ENCODE measurements around the gene RGS11.
"Not testable (repeated sequence)": the region's sequence is repeated elsewhere in the genome, so short reads cannot be mapped to it uniquely, and the experiment has no call there.

The RGS11 gene

DNA sequence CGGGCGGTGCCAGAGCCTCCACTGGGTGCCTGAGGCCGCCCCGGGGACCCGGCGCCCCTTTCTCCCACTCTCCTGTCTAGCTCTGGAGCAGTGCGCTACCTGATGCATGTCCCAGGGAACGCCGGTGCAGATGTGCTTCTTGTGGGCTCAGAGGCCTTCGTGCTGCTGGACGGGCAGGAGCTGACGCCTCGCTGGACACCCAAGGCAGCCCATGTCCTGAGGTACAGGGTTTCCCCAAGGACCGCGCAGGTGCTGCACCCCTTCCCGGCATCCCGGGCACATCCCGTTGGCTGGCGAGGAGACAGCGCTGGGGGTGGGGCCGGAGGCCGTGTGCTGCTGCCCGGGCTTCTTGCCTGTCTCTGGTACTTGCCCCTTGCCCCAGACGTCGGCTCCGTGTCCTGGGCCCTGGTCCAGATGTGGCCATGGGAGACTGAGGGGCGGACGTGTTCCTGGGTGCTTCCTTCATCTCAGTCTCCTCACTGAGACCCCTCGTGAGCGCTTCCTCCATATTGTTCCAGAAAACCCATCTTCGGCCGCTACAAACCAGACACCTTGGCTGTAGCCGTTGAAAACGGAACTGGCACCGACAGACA, 12.5 kb downstream of the RGS11 start:
- DNase-seq = no peak

DNA sequence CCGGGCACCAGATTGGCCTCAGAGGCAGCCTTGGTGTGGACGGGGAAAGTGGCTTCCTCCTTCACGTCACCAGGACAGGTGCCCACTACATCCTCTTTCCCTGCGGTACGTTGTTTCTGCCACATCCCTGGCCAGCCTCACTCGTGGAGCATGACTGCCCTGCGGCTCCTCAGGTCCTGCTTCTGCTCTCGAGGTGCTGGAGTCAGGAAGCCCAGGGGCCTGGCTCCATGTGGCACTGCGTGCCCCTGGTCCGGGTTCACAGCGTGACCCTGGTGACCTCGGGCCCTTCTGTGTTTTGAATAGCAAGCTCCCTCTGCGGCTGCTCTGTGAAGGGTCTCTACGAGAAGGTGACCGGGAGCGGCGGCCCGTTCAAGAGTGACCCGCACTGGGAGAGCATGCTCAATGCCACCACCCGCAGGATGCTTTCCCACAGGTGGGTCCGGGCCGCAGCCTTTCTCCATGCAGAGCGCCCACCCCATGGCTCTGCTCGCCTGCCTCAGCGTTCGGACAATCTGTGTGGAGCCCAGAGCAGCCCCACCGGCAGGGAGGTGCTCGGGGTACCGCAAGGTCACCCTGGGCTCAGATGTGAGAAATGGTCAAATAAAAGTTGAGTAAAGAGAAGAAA, 13.5 kb downstream of the RGS11 start:
- no peak for DNase-seq

DNA sequence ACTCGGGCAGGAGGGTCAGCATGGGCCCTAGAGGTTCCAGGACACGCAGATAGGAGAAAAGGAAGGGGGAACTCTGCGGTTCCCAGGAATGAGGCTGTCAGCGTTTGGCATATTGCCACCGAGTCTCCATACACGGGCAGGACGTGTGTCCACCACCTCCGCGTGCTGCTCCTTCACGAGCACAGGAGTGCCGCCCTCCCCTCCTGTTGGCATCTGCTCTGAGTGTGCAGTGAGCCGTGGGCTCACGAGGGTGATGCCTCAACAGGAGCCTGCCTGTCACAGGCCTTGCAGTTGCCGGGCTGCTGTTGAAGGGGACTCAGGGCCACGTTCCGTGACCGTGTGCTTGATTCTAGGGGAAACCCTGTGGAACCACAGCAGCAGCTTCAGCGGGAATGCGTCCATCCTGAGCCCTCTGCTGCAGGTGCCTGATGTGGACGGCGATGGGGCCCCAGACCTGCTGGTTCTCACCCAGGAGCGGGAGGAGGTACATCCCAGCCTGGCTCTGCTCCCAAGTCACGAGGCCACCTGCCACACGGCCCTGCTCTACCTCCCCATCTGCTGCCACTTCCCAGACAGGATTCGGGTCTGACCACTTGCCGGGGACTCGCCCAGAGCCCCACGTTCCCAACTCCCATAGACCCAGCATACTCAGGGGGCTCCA, 14.6 kb downstream of the RGS11 start:
- no peak for DNase-seq

DNA sequence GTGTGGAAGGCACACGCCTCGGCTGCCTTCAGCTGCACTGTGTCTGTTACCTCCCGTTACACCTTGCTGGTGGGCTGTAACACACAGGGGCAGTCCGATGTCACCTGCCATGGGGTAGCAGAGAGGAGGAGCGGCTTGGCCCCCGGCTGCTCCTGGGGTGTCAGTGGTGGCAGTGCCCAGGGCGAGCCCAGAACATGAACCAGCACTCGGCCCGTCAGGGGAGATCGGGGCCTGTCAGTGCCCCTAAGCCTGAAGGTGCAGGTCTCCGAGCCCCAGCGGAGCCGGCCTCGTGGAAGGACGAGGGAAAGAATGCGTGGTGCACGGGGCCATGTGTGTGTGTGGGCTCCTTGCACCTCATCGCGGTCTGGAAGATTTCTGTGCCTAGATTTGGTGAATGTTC, 15.4 kb downstream of the RGS11 start:
- no peak for DNase-seq

DNA sequence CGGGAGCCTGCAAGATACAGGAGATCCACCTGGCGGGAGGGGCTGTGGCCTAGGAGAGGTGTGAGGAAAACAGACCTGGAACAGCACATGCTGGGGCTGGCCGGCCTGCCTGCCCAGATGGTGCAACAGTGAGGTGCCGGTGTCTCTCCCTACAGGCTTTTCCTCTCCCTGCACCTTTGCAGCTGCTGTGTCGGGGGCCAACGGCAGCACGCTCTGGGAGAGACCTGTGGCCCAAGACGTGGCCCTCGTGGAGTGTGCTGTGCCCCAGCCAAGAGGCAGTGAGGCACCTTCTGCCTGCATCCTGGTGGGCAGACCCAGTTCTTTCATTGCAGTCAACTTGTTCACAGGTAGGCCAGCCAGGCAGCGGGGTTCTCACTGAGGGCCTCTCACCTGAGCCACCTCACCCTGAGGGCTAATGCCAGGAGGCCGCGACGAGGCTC, 15.9 kb downstream of the RGS11 start:
- DNase-seq = no peak

DNA sequence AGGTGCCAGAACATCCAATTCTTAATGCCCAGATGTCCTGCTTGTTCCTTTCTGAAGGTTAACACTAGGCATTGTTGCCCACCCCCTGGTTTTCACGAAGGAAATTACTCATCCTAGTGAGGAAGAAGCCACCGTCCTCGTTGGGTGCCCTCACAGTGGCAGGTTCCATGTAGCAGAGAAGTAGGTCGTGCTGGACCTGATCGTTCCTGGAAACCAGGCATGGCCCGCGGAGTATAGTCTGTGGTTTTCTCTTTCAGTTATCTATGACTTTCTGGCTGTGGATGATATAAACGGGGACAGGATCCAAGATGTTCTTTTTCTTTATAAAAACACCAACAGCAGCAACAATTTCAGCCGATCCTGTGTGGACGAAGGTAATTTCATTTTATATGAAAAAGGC, 16.5 kb downstream of the RGS11 start:
- no peak for DNase-seq

DNA sequence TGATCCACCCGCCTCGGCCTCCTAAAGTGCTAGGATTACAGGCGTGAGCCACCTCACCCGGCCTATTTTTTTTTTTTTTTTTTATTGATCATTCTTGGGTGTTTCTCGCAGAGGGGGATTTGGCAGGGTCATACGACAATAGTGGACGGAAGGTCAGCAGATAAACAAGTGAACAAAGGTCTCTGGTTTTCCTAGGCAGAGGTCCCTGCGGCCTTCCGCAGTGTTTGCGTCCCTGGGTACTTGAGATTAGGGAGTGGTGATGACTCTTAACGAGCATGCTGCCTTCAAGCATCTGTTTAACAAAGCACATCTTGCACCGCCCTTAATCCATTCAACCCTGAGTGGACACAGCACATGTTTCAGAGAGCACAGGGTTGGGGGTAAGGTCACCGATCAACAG, 17.7 kb downstream of the RGS11 start:
- not testable (repeated sequence) for DNase-seq

DNA sequence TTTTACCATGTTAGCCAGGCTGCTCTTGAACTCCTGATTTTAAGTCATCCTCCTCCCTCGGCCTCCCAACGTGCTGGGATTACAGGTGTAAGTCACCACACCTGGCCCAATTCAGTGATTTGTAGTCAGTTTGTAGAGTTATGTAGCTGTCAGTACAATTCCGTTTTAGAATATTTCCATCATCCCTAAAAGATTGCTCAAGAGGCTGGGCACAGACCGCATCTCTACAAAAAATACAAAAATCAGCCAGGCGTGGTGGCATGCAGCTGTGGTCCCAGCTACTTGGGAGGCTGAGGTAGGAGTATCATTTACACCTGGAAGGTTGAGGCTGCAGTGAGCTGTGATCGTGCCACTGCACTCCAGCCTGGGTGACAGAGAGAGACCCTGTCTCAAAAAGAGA, 20.6 kb downstream of the RGS11 start:
- no peak for DNase-seq

DNA sequence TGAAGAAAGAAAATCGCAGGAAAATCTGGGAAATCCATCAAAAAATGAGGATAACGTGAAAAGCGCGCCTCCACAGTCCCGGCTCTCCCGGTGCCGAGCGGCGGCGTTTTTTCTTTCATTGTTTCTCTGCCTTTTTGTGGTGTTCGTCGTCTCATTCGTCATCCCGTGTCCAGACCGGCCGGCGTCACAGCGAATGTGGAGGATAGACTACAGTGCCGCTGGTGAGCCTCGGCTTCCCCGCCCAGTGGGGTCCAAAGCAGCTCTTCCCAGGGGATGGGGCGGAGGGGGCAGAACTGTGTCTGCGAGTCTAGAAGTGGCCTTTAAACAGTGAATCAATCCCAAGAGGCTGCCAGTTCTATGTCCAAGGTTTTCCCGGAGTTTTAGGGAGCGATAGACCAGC, 21.3 kb downstream of the RGS11 start:
- DNase-seq = no peak

DNA sequence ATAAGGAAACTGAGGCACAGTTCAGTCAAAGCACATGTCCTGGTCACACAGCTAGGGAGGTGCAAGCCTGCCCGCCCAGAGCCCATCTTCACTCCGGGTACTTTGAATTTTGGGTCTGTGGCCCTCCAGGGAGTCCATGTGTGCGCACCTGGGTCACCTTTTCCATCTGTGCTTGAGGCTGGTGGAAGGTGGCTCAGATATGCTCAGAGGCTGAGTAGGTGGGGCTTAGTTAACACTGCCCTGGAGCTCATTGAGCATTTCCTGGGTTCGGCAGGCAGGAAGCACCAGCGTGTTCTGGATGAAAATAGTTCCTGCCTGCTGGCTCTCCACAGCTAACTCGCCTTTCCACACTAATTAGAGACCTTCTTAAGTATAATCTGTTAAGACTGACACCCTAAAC, 21.9 kb downstream of the RGS11 start:
- no peak for DNase-seq

DNA sequence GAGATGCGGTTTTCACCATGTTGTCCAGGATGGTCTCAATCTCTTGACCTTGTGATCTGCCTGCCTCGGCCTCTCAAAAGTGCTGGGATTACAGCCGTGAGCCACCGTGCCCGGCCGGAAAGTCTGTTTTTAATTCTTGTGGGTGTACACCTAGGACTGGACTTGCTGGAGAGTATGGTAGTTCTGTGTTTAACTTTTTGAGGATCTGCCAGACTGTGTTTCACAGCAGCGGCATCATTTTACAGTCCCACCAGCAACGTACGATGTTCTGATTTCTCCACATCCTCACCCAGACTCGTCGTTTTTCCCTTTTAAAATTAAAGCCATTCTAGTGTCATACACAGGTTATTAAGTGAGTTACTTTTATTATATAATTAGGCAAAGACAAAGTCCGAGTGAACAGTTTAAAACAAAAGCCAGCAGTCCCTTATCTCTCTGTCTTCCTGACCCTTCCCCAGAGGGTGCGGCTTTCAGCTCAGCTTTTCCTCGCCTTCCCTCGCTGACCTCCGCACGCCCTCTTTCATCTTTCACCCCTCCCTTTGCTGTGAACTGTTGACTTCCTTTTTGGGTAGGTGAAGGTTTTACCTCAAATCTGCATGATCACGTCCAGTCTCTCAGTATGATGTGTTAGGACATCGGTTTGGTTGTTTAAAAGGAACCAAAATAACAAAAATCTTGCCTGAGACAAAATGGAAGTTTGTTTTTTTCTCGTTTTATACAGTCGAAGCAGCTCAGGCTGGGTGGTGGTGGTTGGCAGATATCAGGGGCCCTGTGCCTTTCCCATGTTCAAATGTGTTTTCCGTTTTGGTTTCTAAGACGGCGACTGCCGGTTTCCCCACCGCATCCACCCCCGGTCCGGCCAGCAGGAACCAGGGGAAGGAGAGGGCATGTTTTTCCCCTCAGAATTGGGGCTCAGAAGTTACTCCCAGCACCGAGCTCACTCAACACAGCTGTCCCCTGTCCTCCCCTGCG, 23.1 kb downstream of the RGS11 start:
- DNase-seq = no peak

DNA sequence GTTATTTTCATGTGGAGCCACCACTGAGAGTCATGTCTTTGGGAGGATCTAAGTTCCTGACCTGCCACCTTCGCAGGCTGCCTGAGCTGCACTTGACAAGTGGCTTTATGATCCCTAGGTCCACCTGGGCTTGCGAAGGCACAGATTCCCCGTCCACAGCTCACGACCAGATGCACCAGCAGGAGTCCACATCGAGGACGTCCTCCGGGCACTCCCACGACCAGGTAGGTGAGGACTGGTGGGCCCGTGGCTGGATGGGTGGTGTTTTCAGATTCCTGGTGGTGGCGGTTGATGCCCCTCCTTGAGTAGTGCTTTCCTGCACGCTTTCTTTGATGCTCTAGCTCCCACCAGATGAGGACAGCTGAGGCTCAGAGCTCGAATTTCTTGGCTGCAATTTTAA, 26.3 kb downstream of the RGS11 start:
- no peak for DNase-seq

DNA sequence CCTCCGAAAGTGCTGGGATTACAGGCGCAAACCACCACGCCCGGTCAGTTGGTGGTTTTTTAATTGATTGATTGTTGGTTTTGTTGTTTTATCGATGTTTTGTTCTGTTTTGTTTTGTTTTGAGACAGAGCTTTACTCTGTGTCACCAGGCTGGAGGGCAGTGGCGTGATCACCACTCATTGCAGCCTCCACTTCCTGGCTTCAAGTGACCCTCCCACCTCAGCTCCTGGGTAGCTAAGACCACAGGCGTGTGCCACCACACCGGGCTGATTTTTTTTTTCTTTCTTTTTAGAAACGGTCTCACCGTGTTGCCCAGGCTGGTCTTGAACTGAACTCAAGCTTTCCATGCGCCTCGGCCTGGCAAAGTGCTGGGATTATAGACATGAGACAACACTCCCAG, 28.7 kb downstream of the RGS11 start:
- DNase-seq = no peak

DNA sequence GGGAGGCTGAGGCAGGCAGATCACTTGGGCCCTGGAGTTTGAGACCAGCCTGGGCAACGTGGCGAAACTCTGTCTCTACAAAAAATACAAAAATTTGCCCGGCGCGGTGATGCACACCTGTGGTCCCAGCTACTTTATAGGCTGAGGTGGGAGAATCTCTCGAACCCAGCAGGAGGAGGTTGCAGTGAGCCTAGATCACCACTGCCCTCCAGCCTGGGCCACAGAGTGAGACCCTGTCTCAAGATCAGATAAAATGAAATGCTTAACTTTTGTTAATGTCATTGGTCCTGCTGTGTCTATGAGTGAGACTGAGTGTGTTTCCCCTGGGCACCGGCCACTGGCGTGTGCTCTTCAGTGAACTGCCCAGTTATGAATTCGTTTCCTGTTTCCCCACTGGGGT, 30.6 kb downstream of the RGS11 start:
- DNase-seq = no peak

DNA sequence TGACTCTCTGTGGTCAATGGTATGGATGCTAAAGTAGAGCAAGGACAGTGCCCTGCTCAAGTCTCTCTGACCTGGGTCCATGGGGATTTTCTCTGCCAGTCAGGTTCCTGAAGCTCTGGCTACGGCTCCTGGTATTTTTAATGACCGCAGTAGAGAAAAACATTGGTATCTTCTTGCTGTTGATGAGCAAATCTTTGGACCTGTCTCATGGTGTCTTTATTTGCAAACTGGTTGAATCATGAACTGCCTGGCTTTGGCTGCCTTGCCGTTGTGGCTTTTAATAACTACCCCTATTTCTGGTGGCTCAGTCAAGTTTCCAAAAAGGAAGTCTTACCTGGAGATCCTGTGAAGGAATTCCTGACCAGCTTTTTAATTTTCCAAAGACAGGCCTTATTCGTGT, 32.4 kb downstream of the RGS11 start:
- DNase-seq = no peak

DNA sequence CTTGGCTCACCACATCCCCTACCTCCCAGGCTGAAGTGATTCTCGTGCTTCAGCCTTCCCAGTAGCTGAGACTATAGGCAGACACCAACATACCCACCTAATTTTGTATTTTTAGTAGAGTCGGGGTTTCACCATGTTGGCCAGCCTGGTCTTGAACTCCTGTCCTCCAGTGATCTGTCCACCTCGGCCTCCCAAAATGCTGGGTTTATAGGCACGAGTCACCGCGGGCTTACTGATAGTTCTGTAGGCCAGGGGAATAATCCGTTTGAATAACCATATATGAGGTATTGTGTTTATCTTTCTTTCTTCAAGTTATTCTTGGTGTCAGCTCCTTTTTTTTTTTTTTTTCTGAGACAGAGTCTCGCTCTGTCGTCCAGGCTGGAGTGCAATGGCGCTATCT, 33.5 kb downstream of the RGS11 start:
- no peak for DNase-seq

DNA sequence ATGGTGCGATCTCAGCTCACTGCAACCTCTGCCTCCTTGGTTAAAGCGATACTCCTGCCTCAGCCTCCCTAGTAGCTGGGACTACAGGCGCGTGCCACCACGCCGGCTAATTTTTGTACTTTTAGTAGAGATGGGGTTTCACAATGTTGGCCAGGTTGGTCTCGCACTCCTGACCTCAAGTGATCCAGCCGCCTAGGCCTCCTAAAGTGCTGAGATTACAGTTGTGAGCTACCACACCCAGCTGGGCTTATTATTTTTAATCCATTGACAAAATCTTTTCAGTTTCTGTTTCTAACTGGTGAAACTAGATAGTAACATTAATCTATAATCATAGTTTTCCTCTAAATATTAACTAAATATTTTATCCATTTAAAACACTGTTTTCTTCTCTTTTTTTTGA, 35.2 kb downstream of the RGS11 start:
- no peak for DNase-seq

DNA sequence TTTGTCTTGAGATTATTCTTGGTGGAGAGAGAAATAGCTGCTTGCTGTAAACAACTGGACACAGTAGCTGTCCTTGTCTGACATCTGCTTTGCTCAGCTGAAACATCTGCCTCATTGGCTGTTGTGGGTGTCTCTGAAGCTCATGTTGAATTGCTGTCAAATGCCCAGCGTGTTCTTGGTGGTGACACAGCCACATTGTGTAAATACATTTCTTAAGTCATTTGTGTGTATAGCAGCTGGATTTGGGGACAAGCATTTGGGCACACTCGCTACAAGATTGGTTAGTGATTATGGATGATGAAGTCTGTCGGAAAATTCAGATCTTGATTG, 35.8 kb downstream of the RGS11 start:
- no peak for DNase-seq

DNA sequence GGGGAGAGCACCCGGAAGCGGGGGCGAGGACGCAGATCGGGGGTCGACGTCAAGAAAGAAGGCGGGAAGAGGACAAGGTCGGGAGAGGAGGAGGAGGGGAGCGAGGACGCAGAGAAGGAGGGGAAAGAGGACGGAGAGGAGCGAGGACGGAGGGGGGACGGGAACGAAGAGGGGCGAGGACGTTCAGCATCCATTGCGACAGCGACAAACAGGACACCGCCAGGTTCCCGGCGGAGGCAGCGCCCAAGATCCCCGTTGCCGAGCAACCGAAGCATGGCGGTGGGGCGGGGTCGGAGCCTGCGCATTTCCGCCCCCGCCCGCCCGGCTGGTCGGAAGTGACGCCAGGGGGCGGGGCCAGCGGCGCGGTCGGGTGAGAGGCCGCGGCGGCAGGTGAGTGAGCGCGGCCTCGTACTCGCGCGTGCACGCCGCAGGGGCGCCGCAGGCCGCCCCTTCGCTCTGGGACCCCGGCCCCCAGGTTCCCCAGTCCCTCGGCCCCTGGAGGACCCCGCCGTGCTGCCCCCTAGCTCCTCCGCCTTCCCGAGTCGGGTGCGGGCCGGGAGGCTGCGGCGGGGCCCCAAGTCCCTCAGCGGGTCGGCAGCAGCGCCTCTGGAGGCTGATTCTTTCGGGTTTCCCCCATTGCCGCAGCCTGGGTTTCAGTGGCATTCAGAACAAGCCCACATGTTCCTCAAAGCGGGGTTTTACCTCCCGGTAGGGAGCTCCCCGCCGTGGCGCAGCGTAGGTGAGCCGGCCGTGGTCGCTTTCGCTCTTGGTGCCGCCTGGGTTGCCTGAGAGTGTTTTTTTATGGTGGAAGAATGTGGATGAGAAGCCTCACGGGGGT, 41.1 kb downstream of the RGS11 start, which contains the start of gene FAM234A:
Gene FAM234A (plus strand): TSS at position 354 of the 838 bp plus-strand sequence. CDS start 19,593 bp downstream, outside the sequence.
- DNase-seq = peak; percentile 97

DNA sequence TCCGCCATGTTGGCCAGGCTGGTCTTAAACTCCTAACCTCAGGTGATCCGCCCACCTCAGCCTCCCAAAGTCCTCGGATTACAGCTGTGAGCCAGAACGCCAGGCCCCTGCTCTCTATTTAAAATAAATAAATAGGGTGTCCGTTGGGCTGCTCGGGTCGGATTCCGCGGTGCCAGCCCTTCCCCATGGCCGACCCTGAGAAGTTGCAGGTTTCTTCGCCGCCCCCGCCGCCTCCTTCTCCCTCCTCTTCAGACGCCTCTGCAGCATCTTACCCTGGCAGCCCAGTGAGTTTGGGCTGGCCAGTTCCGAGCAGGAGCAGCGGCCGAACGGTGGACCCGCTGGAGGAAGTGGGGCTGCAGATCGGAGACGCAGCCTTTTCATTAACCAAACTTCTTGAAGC, 44.8 kb downstream of the RGS11 start:
- peak; percentile 27 for DNase-seq

DNA sequence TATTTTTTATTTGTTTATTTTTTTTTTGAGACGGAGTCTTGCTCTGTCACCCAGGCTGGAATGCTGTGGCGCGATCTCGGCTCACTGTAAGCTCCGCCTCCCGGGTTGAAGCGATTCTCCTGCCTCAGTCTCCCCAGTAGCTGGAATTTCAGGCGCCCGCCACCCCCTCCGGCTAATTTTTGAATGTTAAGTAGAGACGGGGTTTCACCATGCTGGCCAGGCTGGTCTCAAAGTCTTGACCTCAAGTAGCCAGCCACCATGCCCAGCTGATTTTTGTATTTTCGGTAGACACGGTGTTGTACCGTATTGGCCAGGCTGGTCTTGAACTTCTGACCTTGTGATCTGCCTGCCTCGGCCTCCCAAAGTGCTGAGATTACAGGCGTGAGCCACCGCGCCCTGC, 45.4 kb downstream of the RGS11 start:
- DNase-seq = not testable (repeated sequence)

DNA sequence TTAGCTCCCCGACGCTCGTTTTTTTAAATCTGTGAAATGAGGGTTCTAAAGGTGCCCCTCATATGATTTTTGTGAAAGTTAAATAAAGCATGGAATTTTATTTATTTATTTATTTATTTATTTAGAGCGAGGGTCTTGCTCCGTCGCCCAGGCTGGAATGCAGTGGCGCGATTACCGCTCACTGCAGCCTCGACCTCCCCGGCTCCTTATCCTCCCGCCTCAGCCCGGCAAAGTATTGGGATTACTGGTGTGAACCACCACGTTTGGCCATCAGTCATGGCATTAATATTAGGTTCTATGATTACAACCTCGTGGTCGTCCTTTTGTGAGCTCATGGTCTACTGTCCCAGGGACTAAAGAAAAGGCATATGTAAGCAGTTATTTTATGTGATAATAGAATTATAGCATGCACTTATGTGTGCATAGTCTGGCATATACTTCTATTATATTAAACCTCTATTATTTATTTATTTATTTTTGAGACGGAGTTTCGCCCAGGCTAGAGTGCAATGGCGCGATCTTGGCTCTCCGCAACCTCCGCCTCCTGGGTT, 45.9 kb downstream of the RGS11 start:
- DNase-seq = no peak
